Activated CD4-positive, alpha-beta memory T cell treated with anti-CD3 and anti-CD28 coated beads for 36 hours (primary cell): Measurements from ENCODE around the gene LAMC2. TPM values are rescaled to one million over a fixed set of nuclear protein-coding genes. Genes with fewer than 3 reads are reported as not detected.

Source experiments
- CTCF ChIA-PET: fragments of 350-600 bp; sonication (Branson Sonifier 250); formaldehyde crosslinking; loops from one replicate; lab custom pipeline; 2021; ENCODE audit warnings: antibody characterized with exemption, inconsistent platforms; lab: Charles Lee
- POLR2A ChIA-PET: fragments of 350-600 bp; sonication (Branson Sonifier 250); formaldehyde crosslinking; loops from one replicate; lab custom pipeline; 2021; ENCODE audit warnings: antibody characterized with exemption; lab: Charles Lee
- DNase-seq: peaks from one replicate; pipeline ENCODE4 v3.0.0-alpha.2; 2020
- H3K27ac Mint-ChIP-seq: one replicate; pipeline ENCODE4 v1.8.0; 2021; ENCODE audit warnings: mixed read lengths
- H3K27me3 Mint-ChIP-seq: one replicate; pipeline ENCODE4 v1.8.0; 2021; ENCODE audit warnings: mixed read lengths
- H3K36me3 Mint-ChIP-seq: one replicate; pipeline ENCODE4 v1.8.0; 2021; ENCODE audit warnings: mixed read lengths
- H3K4me1 Mint-ChIP-seq: one replicate; pipeline ENCODE4 v1.8.0; 2021; ENCODE audit warnings: low read depth, mixed read lengths
- H3K4me3 Mint-ChIP-seq: one replicate; pipeline ENCODE4 v1.8.0; 2021; ENCODE audit warnings: mild to moderate bottlenecking, mixed read lengths
- H3K9me3 Mint-ChIP-seq: one replicate; pipeline ENCODE4 v1.8.0; 2021; ENCODE audit warnings: mixed read lengths
- intact Hi-C: fragments of 100-400 bp; cut with micrococcal nuclease; formaldehyde crosslinking; loops from one replicate; pipeline ENCODE4 v1.15.1; 2023
- total RNA-seq, 2 experiments: library from RNA; stranded (reverse); gene quantifications; one replicate each; pipeline ENCODE4 v1.2.3, GENCODE V29; 2021

LAMC2 gene
- total RNA-seq, 2 experiments from 2014 or later: not detected

- intact Hi-C loops: no loop called here
- POLR2A ChIA-PET: no interaction called here
- H3K9me3 Mint-ChIP-seq: no peaks in the 10 kb centered on the region
- DNase-seq: no peak
- CTCF ChIA-PET: no interaction called here
- no peak overlapping the region for H3K27ac Mint-ChIP-seq
- H3K36me3 Mint-ChIP-seq: no peaks in the 10 kb centered on the region
- H3K4me1 Mint-ChIP-seq: peaks cover 2% of the 10 kb centered on the region
- H3K27me3 Mint-ChIP-seq: peaks cover 27% of the 10 kb centered on the region
- H3K4me3 Mint-ChIP-seq: no peak overlapping the region
Measured at GRCh38 chr1:183200451-183200850, 14.4 kb downstream of the LAMC2 start.

- no peaks in the 10 kb centered on the region for H3K9me3 Mint-ChIP-seq
- peaks cover 19% of the 10 kb centered on the region for H3K27me3 Mint-ChIP-seq
- no peaks in the 10 kb centered on the region for H3K36me3 Mint-ChIP-seq
- no peak for DNase-seq
- no peak overlapping the region for H3K27ac Mint-ChIP-seq
- intact Hi-C loops: no loop called here
- ChIA-PET CTCF (no interaction called here), POLR2A (no interaction called here)
- no peak overlapping the region for H3K4me3 Mint-ChIP-seq
- H3K4me1 Mint-ChIP-seq: no peaks in the 10 kb centered on the region
Measured at GRCh38 chr1:183203094-183203493, 17.0 kb downstream of the LAMC2 start.

GRCh38 chr1:183205196-183205781 is 19.2 kb downstream of the LAMC2 start:
- intact Hi-C loops: no loop called here
- ChIA-PET CTCF (interaction anchor here (1.1 kb wide), 1 partner anchor 243 kb away, joined by 3 read pairs; no protein-coding TSS in a partner anchor), POLR2A (no interaction called here)
- Mint-ChIP-seq H3K27ac (no peak overlapping the region), H3K27me3 (peaks cover 13% of the 10 kb centered on the region), H3K4me3 (no peak overlapping the region), H3K36me3 (no peaks in the 10 kb centered on the region), H3K9me3 (no peaks in the 10 kb centered on the region), H3K4me1 (no peaks in the 10 kb centered on the region)
- DNase-seq: no peak

- Mint-ChIP-seq H3K9me3 (no peaks in the 10 kb centered on the region), H3K4me3 (no peak overlapping the region), H3K36me3 (no peaks in the 10 kb centered on the region), H3K27ac (no peak overlapping the region), H3K4me1 (no peaks in the 10 kb centered on the region), H3K27me3 (peaks cover 5% of the 10 kb centered on the region)
- ChIA-PET POLR2A (no interaction called here), CTCF (no interaction called here)
- intact Hi-C loops: no loop called here
- no peak for DNase-seq
Measured at GRCh38 chr1:183206538-183207122, 20.6 kb downstream of the LAMC2 start.

DNA sequence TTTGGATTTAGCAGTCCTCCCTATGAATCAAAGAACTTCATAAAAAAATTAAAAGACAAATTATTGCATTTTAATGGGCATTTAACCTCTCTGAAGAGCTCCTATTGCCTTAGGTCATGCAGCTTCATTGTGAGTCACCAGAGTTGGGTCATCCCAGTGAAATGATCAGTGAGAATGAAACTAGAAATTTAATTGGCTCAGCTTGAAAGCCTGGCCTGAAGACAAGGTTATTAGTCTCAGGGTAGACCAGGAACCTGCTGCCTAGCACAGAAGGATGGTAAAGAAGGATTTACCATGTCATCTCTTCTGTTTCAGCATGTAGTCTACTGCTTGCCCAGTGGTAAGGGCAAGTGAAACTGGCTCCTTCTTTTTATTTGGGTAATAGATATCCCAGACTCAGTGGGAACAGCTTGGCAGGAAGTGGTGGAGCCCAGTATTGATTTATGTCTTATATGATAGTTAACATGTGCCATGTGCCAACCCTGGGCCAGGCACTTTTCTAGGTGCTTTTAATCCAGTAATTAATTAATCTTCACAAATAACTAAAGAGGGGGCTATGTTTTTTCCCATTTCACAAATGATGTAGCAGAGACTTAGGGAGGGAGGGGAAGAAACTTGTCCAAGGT is 23.6 kb downstream of the LAMC2 start:
- no peak overlapping the region for H3K27ac Mint-ChIP-seq
- ChIA-PET CTCF (interaction anchor here (1.2 kb wide), 1 partner anchor 18 kb away, joined by 3 read pairs; no protein-coding TSS in a partner anchor), POLR2A (no interaction called here)
- peaks cover 14% of the 10 kb centered on the region for H3K27me3 Mint-ChIP-seq
- H3K36me3 Mint-ChIP-seq: no peaks in the 10 kb centered on the region
- no peaks in the 10 kb centered on the region for H3K4me1 Mint-ChIP-seq
- intact Hi-C loops: no loop called here
- DNase-seq: no peak
- no peaks in the 10 kb centered on the region for H3K9me3 Mint-ChIP-seq
- no peak overlapping the region for H3K4me3 Mint-ChIP-seq

DNA sequence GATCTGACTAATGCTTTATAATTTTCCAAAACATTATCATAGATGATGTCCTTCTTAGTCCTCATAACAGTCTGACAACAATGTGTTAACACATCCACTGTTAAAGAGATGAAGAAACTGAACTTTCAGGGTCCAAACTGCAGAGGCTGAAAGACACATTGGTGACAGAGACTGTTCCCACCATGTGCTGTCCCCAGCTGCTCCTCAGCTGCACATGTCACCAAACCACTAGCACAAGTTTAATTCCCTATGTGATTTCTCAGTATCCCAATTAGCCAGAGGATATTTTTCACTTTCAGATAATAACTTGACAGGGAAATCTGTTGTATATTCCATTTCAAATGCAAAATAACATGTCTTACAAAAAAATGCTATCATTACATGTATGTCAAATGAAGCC is 24.6 kb downstream of the LAMC2 start:
- Mint-ChIP-seq H3K36me3 (no peaks in the 10 kb centered on the region), H3K4me3 (no peak overlapping the region), H3K27ac (no peak overlapping the region), H3K27me3 (peaks cover 10% of the 10 kb centered on the region), H3K9me3 (no peaks in the 10 kb centered on the region), H3K4me1 (no peaks in the 10 kb centered on the region)
- intact Hi-C loops: no loop called here
- ChIA-PET CTCF (interaction anchor here (0.7 to 1.2 kb wide), 2 partner anchors 11 to 17 kb away, joined by 3 read pairs; no protein-coding TSS in a partner anchor), POLR2A (no interaction called here)
- no peak for DNase-seq

GRCh38 chr1:183212870-183213269 is 26.8 kb downstream of the LAMC2 start:
- intact Hi-C loops: no loop called here
- DNase-seq: no peak
- Mint-ChIP-seq H3K27ac (no peak overlapping the region), H3K4me1 (no peaks in the 10 kb centered on the region), H3K4me3 (no peak overlapping the region), H3K36me3 (no peaks in the 10 kb centered on the region), H3K9me3 (no peaks in the 10 kb centered on the region), H3K27me3 (peaks cover 10% of the 10 kb centered on the region)
- POLR2A ChIA-PET: no interaction called here
- CTCF ChIA-PET: no interaction called here

- H3K4me1 Mint-ChIP-seq: peaks cover 9% of the 10 kb centered on the region
- intact Hi-C loops: no loop called here
- ChIA-PET CTCF (no interaction called here), POLR2A (no interaction called here)
- H3K36me3 Mint-ChIP-seq: no peaks in the 10 kb centered on the region
- H3K4me3 Mint-ChIP-seq: no peak overlapping the region
- no peak for DNase-seq
- H3K9me3 Mint-ChIP-seq: no peaks in the 10 kb centered on the region
- no peak overlapping the region for H3K27ac Mint-ChIP-seq
- H3K27me3 Mint-ChIP-seq: peaks cover 10% of the 10 kb centered on the region
Measured at GRCh38 chr1:183214021-183214970, 28.2 kb downstream of the LAMC2 start.

- DNase-seq: no peak
- Mint-ChIP-seq H3K4me1 (peaks cover 17% of the 10 kb centered on the region), H3K9me3 (no peaks in the 10 kb centered on the region), H3K4me3 (no peak overlapping the region), H3K27ac (no peak overlapping the region), H3K36me3 (no peaks in the 10 kb centered on the region), H3K27me3 (peaks cover 10% of the 10 kb centered on the region)
- POLR2A ChIA-PET: no interaction called here
- intact Hi-C loops: no loop called here
- CTCF ChIA-PET: no interaction called here
Measured at GRCh38 chr1:183215076-183215720, 29.1 kb downstream of the LAMC2 start.

- H3K27ac Mint-ChIP-seq: no peak overlapping the region
Measured at GRCh38 chr1:183215936-183216335, 29.9 kb downstream of the LAMC2 start.

DNA sequence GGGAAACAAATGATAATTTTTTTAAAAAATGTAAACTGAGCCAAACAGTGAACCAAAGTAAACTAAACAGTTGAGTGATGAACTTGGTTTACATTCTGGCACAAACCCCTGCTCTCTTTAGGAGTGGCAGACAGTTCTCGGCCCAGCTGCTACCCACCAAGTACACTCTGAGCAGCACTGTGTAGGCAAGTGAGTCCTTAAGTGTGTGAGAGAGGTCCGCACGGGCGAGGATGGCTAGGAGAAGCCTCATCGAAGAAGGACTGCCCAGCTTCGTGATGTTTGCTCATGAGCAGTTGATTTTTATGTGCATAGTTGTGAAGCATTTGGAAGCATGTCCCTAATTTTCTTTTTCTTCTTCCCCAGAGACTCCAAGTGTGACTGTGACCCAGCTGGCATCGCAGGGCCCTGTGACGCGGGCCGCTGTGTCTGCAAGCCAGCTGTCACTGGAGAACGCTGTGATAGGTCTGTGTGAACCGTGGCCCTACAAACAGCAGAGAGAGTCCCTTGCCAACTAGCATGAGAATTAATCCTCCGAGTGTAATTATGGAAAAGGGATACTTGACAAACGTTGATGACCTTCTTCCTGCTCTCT is 32.1 kb downstream of the LAMC2 start:
- peaks cover 17% of the 10 kb centered on the region for H3K4me1 Mint-ChIP-seq
- no peaks in the 10 kb centered on the region for H3K9me3 Mint-ChIP-seq

More at GRCh38 chr1:183215936-183216335, 29.9 kb downstream of the LAMC2 start:
- peaks cover 10% of the 10 kb centered on the region for H3K27me3 Mint-ChIP-seq
- DNase-seq: no peak
- POLR2A ChIA-PET: no interaction called here
- intact Hi-C loops: no loop called here
- H3K4me3 Mint-ChIP-seq: no peak overlapping the region
- no peaks in the 10 kb centered on the region for H3K9me3 Mint-ChIP-seq
- H3K36me3 Mint-ChIP-seq: no peaks in the 10 kb centered on the region
- H3K4me1 Mint-ChIP-seq: peaks cover 17% of the 10 kb centered on the region
- CTCF ChIA-PET: no interaction called here

More for the DNA sequence above, 32.1 kb downstream of the LAMC2 start:
- ChIA-PET CTCF (interaction anchor here (1.4 to 2.7 kb wide), 2 partner anchors 10 to 17 kb away, joined by 4 to 6 read pairs; no protein-coding TSS in a partner anchor), POLR2A (no interaction called here)
- Mint-ChIP-seq H3K27ac (no peak overlapping the region), H3K4me3 (no peak overlapping the region), H3K27me3 (peaks cover 2% of the 10 kb centered on the region), H3K36me3 (no peaks in the 10 kb centered on the region)
- no peak for DNase-seq
- intact Hi-C loops: no loop called here
